BJ (cell line): ENCODE data around the gene KCNK3. TPM values are rescaled to one million over a fixed set of nuclear protein-coding genes. Genes with fewer than 3 reads are reported as not detected.

Source experiments
- CTCF ChIA-PET: fragments of 350-600 bp; formaldehyde crosslinking; extraction: SDS; loops from one replicate; lab custom pipeline; 2021; ENCODE audit warnings: antibody characterized with exemption, inconsistent platforms; lab: Yijun Ruan, JAX
- POLR2A ChIA-PET: fragments of 300-600 bp; sonication (Branson Sonifier 250); formaldehyde crosslinking; extraction: SDS; loops from one replicate; lab custom pipeline; 2021; ENCODE audit warnings: antibody characterized with exemption; lab: Charles Lee
- DNase-seq: peaks from one replicate; pipeline ENCODE4 v3.0.0-alpha.2; 2011; ENCODE audit warnings: low read depth
- H3K27me3 ChIP-seq: 2 replicates; pipeline ENCODE4 v1.6.0; 2011; ENCODE audit warnings: low read length; ENCODE audit not compliant: control insufficient read depth, insufficient read depth
- H3K36me3 ChIP-seq: 2 replicates; pipeline ENCODE4 v1.5.1; 2011; ENCODE audit warnings: low read length; ENCODE audit not compliant: control insufficient read depth, insufficient read depth
- H3K4me3 ChIP-seq: 2 replicates; pipeline ENCODE4 v1.5.1; 2011; ENCODE audit warnings: low read depth, mild to moderate bottlenecking, control low read depth, low read length
- polyA plus RNA-seq: library from polyadenylated mRNA; depleted of rRNA; stranded (reverse); fragments of >200 nt; gene quantifications from 2 replicates; pipeline ENCODE4 v1.2.3, GENCODE V29; 2011
- TF ChIP-seq, protein P1 (sequence below): IDR thresholded peaks from 2 replicates; pipeline ENCODE4 v1.5.1; 2011; ENCODE audit warnings: low read depth, mild to moderate bottlenecking, control low read depth, inconsistent platforms, low read length, moderate library complexity; ENCODE audit not compliant: insufficient read depth

Gene KCNK3
- polyA plus RNA-seq, 1 experiment, result 0.22 TPM

GRCh38 chr2:26752656-26753055, 60.1 kb downstream of the KCNK3 start:
- H3K27me3 ChIP-seq, result no peaks in the 10 kb centered on the region
- TF ChIP-seq, protein P1, sequence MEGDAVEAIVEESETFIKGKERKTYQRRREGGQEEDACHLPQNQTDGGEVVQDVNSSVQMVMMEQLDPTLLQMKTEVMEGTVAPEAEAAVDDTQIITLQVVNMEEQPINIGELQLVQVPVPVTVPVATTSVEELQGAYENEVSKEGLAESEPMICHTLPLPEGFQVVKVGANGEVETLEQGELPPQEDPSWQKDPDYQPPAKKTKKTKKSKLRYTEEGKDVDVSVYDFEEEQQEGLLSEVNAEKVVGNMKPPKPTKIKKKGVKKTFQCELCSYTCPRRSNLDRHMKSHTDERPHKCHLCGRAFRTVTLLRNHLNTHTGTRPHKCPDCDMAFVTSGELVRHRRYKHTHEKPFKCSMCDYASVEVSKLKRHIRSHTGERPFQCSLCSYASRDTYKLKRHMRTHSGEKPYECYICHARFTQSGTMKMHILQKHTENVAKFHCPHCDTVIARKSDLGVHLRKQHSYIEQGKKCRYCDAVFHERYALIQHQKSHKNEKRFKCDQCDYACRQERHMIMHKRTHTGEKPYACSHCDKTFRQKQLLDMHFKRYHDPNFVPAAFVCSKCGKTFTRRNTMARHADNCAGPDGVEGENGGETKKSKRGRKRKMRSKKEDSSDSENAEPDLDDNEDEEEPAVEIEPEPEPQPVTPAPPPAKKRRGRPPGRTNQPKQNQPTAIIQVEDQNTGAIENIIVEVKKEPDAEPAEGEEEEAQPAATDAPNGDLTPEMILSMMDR, result no peak
- H3K4me3 ChIP-seq, result no peak overlapping the region
- H3K36me3 ChIP-seq, result no peaks in the 10 kb centered on the region
- no peak for DNase-seq
- CTCF ChIA-PET, result interaction anchor here (1.4 to 3.4 kb wide), 3 partner anchors 147 to 175 kb away, joined by 5 to 19 read pairs (median 5); no protein-coding TSS in a partner anchor
- POLR2A ChIA-PET, result no interaction called here

GRCh38 chr2:26754539-26754938, 62.0 kb downstream of the KCNK3 start:
- H3K36me3 ChIP-seq, result no peaks in the 10 kb centered on the region
- TF ChIP-seq, protein P1, result no peak
- POLR2A ChIA-PET, result interaction anchor here (0.7 kb wide), 1 partner anchor 103 kb away, joined by 6 read pairs; no protein-coding TSS in a partner anchor
- no peak overlapping the region for H3K4me3 ChIP-seq
- no peaks in the 10 kb centered on the region for H3K27me3 ChIP-seq
- CTCF ChIA-PET, result interaction anchor here (0.9 to 3.4 kb wide), 2 partner anchors 149 to 176 kb away, joined by 3 to 19 read pairs; no protein-coding TSS in a partner anchor
- no peak for DNase-seq

- no peak for DNase-seq
- TF ChIP-seq, protein P1, result no peak
- Histone ChIP-seq H3K4me3 (no peak overlapping the region), H3K36me3 (no peaks in the 10 kb centered on the region), H3K27me3 (no peaks in the 10 kb centered on the region)
- ChIA-PET POLR2A (no interaction called here), CTCF (interaction anchor here (0.9 to 3.4 kb wide), 4 partner anchors 10 to 177 kb away, joined by 3 to 19 read pairs (median 4); no protein-coding TSS in a partner anchor)
Observed at GRCh38 chr2:26754972-26755670, 62.6 kb downstream of the KCNK3 start.

GRCh38 chr2:26756337-26756736, 63.8 kb downstream of the KCNK3 start:
- Histone ChIP-seq H3K36me3 (no peaks in the 10 kb centered on the region), H3K4me3 (no peak overlapping the region), H3K27me3 (no peaks in the 10 kb centered on the region)
- TF ChIP-seq, protein P1, result no peak
- ChIA-PET CTCF (interaction anchor here (0.7 to 1.3 kb wide), 2 partner anchors 11 to 14 kb away, joined by 3 to 5 read pairs; no protein-coding TSS in a partner anchor), POLR2A (no interaction called here)
- no peak for DNase-seq
